KG1 (cell line): Measurements from ENCODE around the gene OR2W3.

ENCODE experiments used
- DNase-seq: peaks from one replicate; lab custom pipeline; 2025; lab: John Stamatoyannopoulos, UW

OR2W3 gene

DNA sequence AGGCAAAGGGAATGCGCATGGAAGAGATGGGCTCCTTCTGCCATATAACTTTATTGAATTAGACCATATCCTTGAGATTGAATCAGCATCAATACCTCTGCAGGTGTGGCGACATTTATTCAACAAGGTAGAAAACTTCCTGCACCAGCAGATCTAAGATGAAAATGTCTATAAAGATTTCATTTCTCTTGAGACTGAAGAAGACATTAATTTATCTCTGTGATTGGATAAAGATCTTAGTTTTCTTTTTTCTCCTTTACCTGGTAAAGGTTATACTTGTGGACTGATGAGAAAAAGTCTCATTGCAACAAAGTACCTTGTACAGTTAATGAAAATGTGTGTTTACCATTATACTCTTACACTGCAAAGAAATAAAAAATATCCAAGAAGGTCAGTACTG, 24.6 kb downstream of the OR2W3 start, which contains the start of gene OR2T8:
Gene OR2T8 (plus strand): TSS at position 301 of the 400 bp plus-strand sequence. CDS start 766 bp downstream, outside the sequence.
- DNase-seq: no peak

DNA sequence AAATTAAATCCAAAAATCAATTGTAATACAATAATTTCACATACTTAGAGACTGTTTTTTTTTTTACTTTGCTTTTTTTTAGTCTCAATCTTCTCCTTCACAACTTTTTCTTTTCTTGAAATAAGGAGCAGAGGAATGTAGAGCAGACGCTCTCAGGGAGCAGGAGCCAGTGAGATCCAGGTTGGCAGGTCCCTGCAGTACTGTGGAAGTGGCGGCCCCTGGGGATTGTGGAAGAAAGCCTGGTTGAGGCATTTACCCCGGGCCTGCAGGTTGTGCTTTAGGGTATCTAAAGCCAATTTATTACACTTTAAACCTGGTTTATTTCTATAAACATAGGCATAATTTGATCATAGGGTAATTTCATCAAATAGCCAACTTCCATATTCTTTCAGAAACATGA, 28.6 kb downstream of the OR2W3 start:
- no peak for DNase-seq

DNA sequence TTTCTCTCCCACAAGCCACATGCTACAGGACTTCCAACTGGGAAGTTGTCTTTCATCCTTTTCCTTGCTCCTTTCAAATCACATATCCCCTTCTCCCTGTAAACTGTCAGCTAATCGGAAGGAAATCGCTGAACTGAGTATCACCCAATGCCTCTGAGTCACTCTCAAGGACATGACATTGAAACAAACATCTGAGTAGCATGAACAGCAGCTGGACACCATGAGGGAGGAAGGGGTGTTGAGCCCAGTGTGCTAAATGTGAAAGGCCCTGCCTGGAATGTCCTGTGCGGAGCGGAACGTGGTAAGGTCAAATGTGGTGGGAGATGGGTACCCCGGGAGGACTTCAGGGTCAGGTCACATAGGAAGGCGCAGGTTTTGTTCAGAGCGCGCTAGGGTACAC, 29.5 kb downstream of the OR2W3 start, which contains the start of gene OR2AJ1:
Gene OR2AJ1 (plus strand): TSS at position 22 of the 400 bp plus-strand sequence. CDS start 8,880 bp downstream, outside the sequence.
- no peak for DNase-seq

GRCh38 chr1:247933989-247934388, 38.6 kb downstream of the OR2W3 start:
- no peak for DNase-seq

GRCh38 chr1:247935781-247936180, 40.4 kb downstream of the OR2W3 start:
- no peak for DNase-seq

GRCh38 chr1:247936415-247936814, 41.0 kb downstream of the OR2W3 start:
- DNase-seq: no peak

GRCh38 chr1:247936965-247937734, 41.8 kb downstream of the OR2W3 start:
- DNase-seq: peak; percentile 81

DNA sequence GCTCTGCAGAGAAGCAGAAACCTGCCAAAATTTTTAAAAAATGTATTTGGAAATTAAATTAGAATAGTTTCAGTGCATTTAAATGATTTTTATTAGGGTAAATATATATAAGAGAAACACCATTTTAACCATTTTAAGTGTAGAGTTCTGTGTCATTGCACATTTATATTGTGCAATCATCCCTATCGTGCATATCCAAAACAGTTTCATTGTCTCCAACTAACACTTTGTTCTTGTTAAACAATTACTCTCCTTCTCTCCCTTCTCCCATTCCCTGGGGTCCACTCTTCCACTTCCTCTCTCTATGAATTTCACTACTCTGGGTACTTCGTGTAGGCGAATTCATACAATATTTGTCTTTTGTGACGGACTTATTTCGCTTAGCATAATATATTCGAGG, 47.2 kb downstream of the OR2W3 start:
- DNase-seq: no peak
